H9 (cell line): ENCODE data around the gene DTNBP1. TPM values are rescaled to one million over a fixed set of nuclear protein-coding genes. Genes with fewer than 3 reads are reported as not detected.

ENCODE experiments used
- DNase-seq: peaks from one replicate; pipeline ENCODE4 v3.0.0-alpha.2; 2017
- H2AFZ ChIP-seq: one replicate; pipeline ENCODE4 v1.6.1; 2013; ENCODE audit warnings: mild to moderate bottlenecking, low read length, control low read depth, moderate library complexity
- H2AK5ac ChIP-seq: 2 replicates; pipeline ENCODE4 v1.6.1; 2013; ENCODE audit warnings: low read length, control low read depth, mixed read lengths; ENCODE audit not compliant: insufficient read length
- H2BK120ac ChIP-seq: one replicate; pipeline ENCODE4 v1.6.1; 2013; ENCODE audit warnings: low read depth, mild to moderate bottlenecking, low read length, control low read depth, inconsistent platforms; ENCODE audit not compliant: poor library complexity, severe bottlenecking
- H2BK12ac ChIP-seq: 2 replicates; pipeline ENCODE4 v1.6.1; 2013; ENCODE audit warnings: low read length, control low read depth, mixed read lengths, low read depth; ENCODE audit not compliant: insufficient read length
- H2BK15ac ChIP-seq: 2 replicates; pipeline ENCODE4 v1.6.1; 2013; ENCODE audit warnings: low read depth, low read length, control low read depth
- H2BK20ac ChIP-seq: one replicate; pipeline ENCODE4 v1.6.1; 2013; ENCODE audit warnings: low read depth, mild to moderate bottlenecking, low read length, control low read depth, inconsistent platforms; ENCODE audit not compliant: poor library complexity, severe bottlenecking
- H2BK5ac ChIP-seq: 2 replicates; pipeline ENCODE4 v1.6.1; 2013; ENCODE audit warnings: low read length, control low read depth, mixed read lengths; ENCODE audit not compliant: insufficient read length
- H3K14ac ChIP-seq: 2 replicates; pipeline ENCODE4 v1.6.1; 2013; ENCODE audit warnings: low read length, control low read depth; ENCODE audit not compliant: insufficient read depth
- H3K18ac ChIP-seq: 2 replicates; pipeline ENCODE4 v1.6.1; 2013; ENCODE audit warnings: low read depth, mild to moderate bottlenecking, mixed read lengths, low read length, control low read depth; ENCODE audit not compliant: insufficient read length
- H3K23ac ChIP-seq: 2 replicates; pipeline ENCODE4 v1.6.1; 2013; ENCODE audit warnings: low read length, control low read depth, mixed read lengths, low read depth; ENCODE audit not compliant: insufficient read length
- H3K23me2 ChIP-seq: 2 replicates; pipeline ENCODE4 v1.6.1; 2013; ENCODE audit warnings: low read depth, mild to moderate bottlenecking, mixed read lengths, low read length, control low read depth; ENCODE audit not compliant: insufficient read length, poor library complexity, severe bottlenecking
- H3K27ac ChIP-seq: 2 replicates; pipeline ENCODE4 v1.5.1; 2013; ENCODE audit warnings: low read length, control low read depth, mixed read lengths, low read depth; ENCODE audit not compliant: insufficient read length
- H3K27me3 ChIP-seq: 2 replicates; pipeline ENCODE4 v1.6.1; 2013; ENCODE audit warnings: low read length, control low read depth, inconsistent platforms; ENCODE audit not compliant: insufficient read depth
- H3K4ac ChIP-seq: 2 replicates; pipeline ENCODE4 v1.6.1; 2013; ENCODE audit warnings: low read depth, mild to moderate bottlenecking, control low read depth, inconsistent platforms, low read length, moderate library complexity
- H3K4me1 ChIP-seq: 2 replicates; pipeline ENCODE4 v1.6.1; 2013; ENCODE audit warnings: low read length, control low read depth, inconsistent platforms; ENCODE audit not compliant: insufficient read depth
- H3K4me2 ChIP-seq: 2 replicates; pipeline ENCODE4 v1.6.1; 2013; ENCODE audit warnings: low read length, control low read depth, mixed read lengths; ENCODE audit not compliant: insufficient read length, insufficient read depth
- H3K56ac ChIP-seq: 2 replicates; pipeline ENCODE4 v1.6.1; 2013; ENCODE audit warnings: low read depth, mild to moderate bottlenecking, mixed read lengths, low read length, control low read depth; ENCODE audit not compliant: insufficient read length
- H3K79me1 ChIP-seq: 2 replicates; pipeline ENCODE4 v1.6.1; 2013; ENCODE audit warnings: low read depth, mild to moderate bottlenecking, moderate library complexity, low read length, control low read depth, inconsistent platforms; ENCODE audit not compliant: insufficient read depth, poor library complexity, severe bottlenecking
- H3K79me2 ChIP-seq: 2 replicates; pipeline ENCODE4 v1.6.1; 2013; ENCODE audit warnings: low read length, control low read depth, inconsistent platforms; ENCODE audit not compliant: insufficient read depth
- H3K9ac ChIP-seq: 2 replicates; pipeline ENCODE4 v1.6.1; 2013; ENCODE audit warnings: low read length, control low read depth, mixed read lengths; ENCODE audit not compliant: insufficient read length; ENCODE audit errors: extremely low read depth
- H3K9me3 ChIP-seq: one replicate; pipeline ENCODE4 v1.6.1; 2013; ENCODE audit warnings: low read depth, low read length, inconsistent platforms; ENCODE audit not compliant: control insufficient read depth
- H3T11ph ChIP-seq: one replicate; pipeline ENCODE4 v1.6.1; 2013; ENCODE audit warnings: mild to moderate bottlenecking, low read length, control low read depth, inconsistent platforms
- H4K20me1 ChIP-seq: one replicate; pipeline ENCODE4 v1.6.1; 2013; ENCODE audit not compliant: control insufficient read depth, insufficient read length, insufficient read depth
- H4K5ac ChIP-seq: 2 replicates; pipeline ENCODE4 v1.6.1; 2013; ENCODE audit warnings: low read depth, mild to moderate bottlenecking, mixed read lengths, low read length, control low read depth; ENCODE audit not compliant: insufficient read length
- H4K8ac ChIP-seq: replicated peaks from 2 replicates; pipeline ENCODE4 v1.6.1; 2013; ENCODE audit warnings: low read length, control low read depth, mixed read lengths, low read depth; ENCODE audit not compliant: insufficient read length
- H4K91ac ChIP-seq: 2 replicates; pipeline ENCODE4 v1.6.1; 2013; ENCODE audit warnings: low read depth, mild to moderate bottlenecking, moderate library complexity, mixed read lengths, low read length, control low read depth; ENCODE audit not compliant: insufficient read length
- H3K27ac Mint-ChIP-seq, 3 experiments: 2 replicates in 2 of 3; 3 replicates in 1 of 3; pipeline ENCODE4 v1.8.0; 2020 to 2021; ENCODE audit warnings: mixed read lengths in 3 of 3, mild to moderate bottlenecking in 1 of 3, moderate library complexity in 1 of 3
- H3K27me3 Mint-ChIP-seq: 2 replicates; pipeline ENCODE4 v1.8.0; 2021; ENCODE audit warnings: low read depth, mild to moderate bottlenecking, moderate library complexity, mixed read lengths
- H3K36me3 Mint-ChIP-seq, 3 experiments: 2 replicates in 2 of 3; 3 replicates in 1 of 3; pipeline ENCODE4 v1.8.0; 2020 to 2021; ENCODE audit warnings: low read depth in 3 of 3, mixed read lengths in 3 of 3; ENCODE audit not compliant: insufficient read depth in 1 of 3
- H3K4me1 Mint-ChIP-seq, 2 experiments: 2 replicates each; pipeline ENCODE4 v1.8.0; 2020; ENCODE audit warnings: mixed read lengths in 2 of 2
- H3K4me3 Mint-ChIP-seq, 2 experiments: 2 replicates in 1 of 2; 3 replicates in 1 of 2; pipeline ENCODE4 v1.8.0; 2020 to 2021; ENCODE audit warnings: mild to moderate bottlenecking in 2 of 2, mixed read lengths in 2 of 2, moderate library complexity in 1 of 2
- H3K9me3 Mint-ChIP-seq, 2 experiments: 2 replicates in 1 of 2; 3 replicates in 1 of 2; pipeline ENCODE4 v1.8.0; 2020; ENCODE audit warnings: mild to moderate bottlenecking in 2 of 2, mixed read lengths in 2 of 2, moderate library complexity in 1 of 2
- CTCF ChIP-seq: fragments of 200-600 bp; sonication (generic); conservative IDR thresholded peaks from 3 replicates; pipeline ENCODE4 v1.8.0; 2021; ENCODE audit warnings: antibody characterized with exemption, mild to moderate bottlenecking
- WGBS: extraction: QIAGEN DNeasy Blood & Tissue Kit; methylation state at CpG from one replicate; pipeline ENCODE4 v1.1.7; 2013; ENCODE audit warnings: missing lambda C conversion rate, low lambda C conversion rate, mixed read lengths; ENCODE audit not compliant: insufficient read length; ENCODE audit errors: extremely low coverage; 5-methylcytosine and 5-hydroxymethylcytosine counted together
- total RNA-seq: library from RNA; stranded (reverse); gene quantifications from 2 replicates; pipeline ENCODE4 v1.2.1, GENCODE V29; 2021

Gene DTNBP1
- total RNA-seq, 1 experiment from 2014 or later: 12.9 TPM

- Histone ChIP-seq H3K79me1 (peaks cover 6% of the 10 kb centered on the region), H3K23me2 (no peaks in the 10 kb centered on the region), H3K23ac (no peak overlapping the region), H4K20me1 (no peaks in the 10 kb centered on the region), H3K9me3 (no peaks in the 10 kb centered on the region), H3K4me2 (no peak overlapping the region), H2BK120ac (no peak overlapping the region), H3K18ac (no peak overlapping the region), H3K27ac (no peak overlapping the region), H3K79me2 (peaks cover 10% of the 10 kb centered on the region; the same call in 1 of the 2 replicates), H4K8ac (no peak overlapping the region), H2BK12ac (no peak overlapping the region), H2BK20ac (no peak overlapping the region), H3K27me3 (no peaks in the 10 kb centered on the region), H3K4ac (no peak overlapping the region), H2AK5ac (no peak overlapping the region), H4K5ac (no peak overlapping the region), H2AFZ (no peak overlapping the region), H2BK5ac (no peak overlapping the region), H3T11ph (no peak overlapping the region), H3K9ac (no peak overlapping the region), H4K91ac (no peak overlapping the region), H3K14ac (no peak overlapping the region), H3K56ac (no peak overlapping the region), H2BK15ac (no peak overlapping the region), H3K4me1 (no peaks in the 10 kb centered on the region; the same call in 1 of the 2 replicates)
- Mint-ChIP-seq H3K27ac (peak overlapping the region; percentile 72 to 88 (median 79); a peak in 5 of 7 replicates), H3K27me3 (peaks cover 1% of the 10 kb centered on the region; the same call in 1 of the 2 replicates), H3K4me1 (peaks cover 31 to 34% of the 10 kb centered on the region in 2 experiments), H3K36me3 (peaks cover 77 to 96% (median 94%) of the 10 kb centered on the region in 3 experiments), H3K9me3 (no peaks in the 10 kb centered on the region), H3K4me3 (no peak overlapping the region; a peak in 1 of 5 replicates)
- no peak for TF ChIP-seq CTCF
- DNase-seq: no peak
- no CpG with 5 or more reads among the region's 6 CpGs for WGBS
These were observed 154.4 kb downstream of the DTNBP1 start for GRCh38 chr6:15508441-15508871.
